GM12878 (cell line): Measurements from ENCODE around the gene PDK1. TPM values are rescaled to one million over a fixed set of nuclear protein-coding genes. Genes with fewer than 3 reads are reported as not detected.
A peak's percentile ranks its signal among the peaks of the same experiment; 100 is the strongest.

ENCODE experiments used
- BHLHE40 ChIP-seq, 2 experiments: fragments of 450-650 bp in 1 of 2; IDR thresholded peaks; 2 replicates each; pipeline ENCODE4 v1.6.1; 2011 to 2017; ENCODE audit warnings: low read depth in 2 of 2, borderline replicate concordance in 1 of 2, improper control_type of control experiment in 1 of 2, low read length in 1 of 2, mild to moderate bottlenecking in 1 of 2
- CHD2 ChIP-seq: IDR thresholded peaks from 2 replicates; pipeline ENCODE4 v1.6.1; 2011; ENCODE audit warnings: low read depth, low read length, improper control_type of control experiment, borderline replicate concordance
- EGR1 ChIP-seq, 2 experiments: IDR thresholded peaks; 1 replicate in 1 of 2; 2 replicates in 1 of 2; pipeline ENCODE4 v1.6.1; 2011 to 2012; ENCODE audit warnings: low read depth in 2 of 2, low read length in 2 of 2, borderline replicate concordance in 1 of 2, mild to moderate bottlenecking in 1 of 2, moderate library complexity in 1 of 2
- EZH2 ChIP-seq: IDR thresholded peaks from 2 replicates; pipeline ENCODE4 v1.6.1; 2012; ENCODE audit warnings: low read depth, mild to moderate bottlenecking, control low read depth, inconsistent platforms, low read length, borderline replicate concordance; ENCODE audit not compliant: control insufficient read depth
- IKZF1 ChIP-seq: fragments of 450-650 bp; conservative IDR thresholded peaks from 2 replicates; pipeline ENCODE4 v1.6.1; 2017; ENCODE audit warnings: antibody characterized with exemption, mild to moderate bottlenecking
- LARP7 ChIP-seq: fragments of 450-650 bp; IDR thresholded peaks from 2 replicates; pipeline ENCODE4 v1.6.1; 2017; ENCODE audit warnings: mild to moderate bottlenecking
- MYC ChIP-seq: IDR thresholded peaks from 2 replicates; pipeline ENCODE4 v1.6.1; 2011; ENCODE audit warnings: mild to moderate bottlenecking, low read length, moderate library complexity, inconsistent platforms; ENCODE audit not compliant: insufficient read depth, insufficient replicate concordance, insufficient read length, severe bottlenecking
- NRF1 ChIP-seq: conservative IDR thresholded peaks from 2 replicates; pipeline ENCODE4 v1.6.1; 2011; ENCODE audit warnings: mild to moderate bottlenecking, low read depth, low read length, improper control_type of control experiment
- POU2F2 ChIP-seq: IDR thresholded peaks from 3 replicates; pipeline ENCODE4 v1.6.1; 2011; ENCODE audit warnings: low read depth, mild to moderate bottlenecking, low read length, borderline replicate concordance
- RAD51 ChIP-seq: fragments of 450-650 bp; IDR thresholded peaks from 2 replicates; pipeline ENCODE4 v1.6.1; 2016; ENCODE audit warnings: moderate library complexity, mild to moderate bottlenecking, inconsistent platforms
- TBL1XR1 ChIP-seq: IDR thresholded peaks from 2 replicates; pipeline ENCODE4 v1.6.1; 2012; ENCODE audit warnings: low read depth, low read length, improper control_type of control experiment
- TCF12 ChIP-seq: IDR thresholded peaks from 2 replicates; pipeline ENCODE4 v1.6.1; 2011; ENCODE audit warnings: low read depth, mild to moderate bottlenecking, low read length
- ZNF274 ChIP-seq: IDR thresholded peaks from one replicate; pipeline ENCODE4 v1.8.0; 2011; ENCODE audit not compliant: insufficient read length, insufficient read depth
- polyA plus RNA-seq, 11 experiments: library from polyadenylated mRNA; depleted of rRNA in 4 of 11; unstranded in 6 of 11; stranded (reverse) in 5 of 11; fragments of >200 nt; fragmentation: Nextera tagmentation in 4 of 11; fragmentation: Illumina TruSeq in 1 of 11; extraction: Ambion mirVana in 4 of 11; extraction: Trizol in 1 of 11; gene quantifications; 1 replicate in 1 of 11; 2 replicates in 10 of 11; pipeline versions ENCODE4 v1.2.1 to v1.2.3, GENCODE V29; 2011 to 2016; ENCODE audit warnings: inconsistent platforms in 2 of 11, missing spikeins in 2 of 11, low read depth in 1 of 11
- total RNA-seq, 4 experiments: library from RNA; depleted of rRNA in 3 of 4; stranded (reverse); fragments of >200 nt in 3 of 4; fragmentation: Illumina TruSeq in 1 of 4; extraction: Trizol in 1 of 4; gene quantifications; 2 replicates each; pipeline versions ENCODE4 v1.2.1 to v1.2.3, GENCODE V29; 2013 to 2021
- TF ChIP-seq, protein P1 (sequence below): fragments of 450-650 bp; IDR thresholded peaks from 2 replicates; pipeline ENCODE4 v1.6.1; 2014; ENCODE audit warnings: mild to moderate bottlenecking
- TF ChIP-seq, protein P2 (sequence below): fragments of 450-650 bp; formaldehyde crosslinking; IDR thresholded peaks from 2 replicates; pipeline ENCODE4 v1.5.0; 2022; ENCODE audit warnings: mild to moderate bottlenecking, missing genetic modification characterization
- TF ChIP-seq, protein P3 (sequence below): fragments of 450-650 bp; IDR thresholded peaks from 2 replicates; pipeline ENCODE4 v1.6.1; 2017; ENCODE audit warnings: mild to moderate bottlenecking, moderate library complexity
- TF ChIP-seq, protein P4 (sequence below): fragments of 450-650 bp; conservative IDR thresholded peaks from 2 replicates; pipeline ENCODE4 v1.6.1; 2017; ENCODE audit warnings: mild to moderate bottlenecking, moderate library complexity

PDK1 gene
- total and polyA plus RNA-seq, 10 of the 15 experiments (the other 5 are each of a cell fraction or from before 2014, with no cell fraction given) = 5.3 to 128 (median 17.1) TPM

DNA sequence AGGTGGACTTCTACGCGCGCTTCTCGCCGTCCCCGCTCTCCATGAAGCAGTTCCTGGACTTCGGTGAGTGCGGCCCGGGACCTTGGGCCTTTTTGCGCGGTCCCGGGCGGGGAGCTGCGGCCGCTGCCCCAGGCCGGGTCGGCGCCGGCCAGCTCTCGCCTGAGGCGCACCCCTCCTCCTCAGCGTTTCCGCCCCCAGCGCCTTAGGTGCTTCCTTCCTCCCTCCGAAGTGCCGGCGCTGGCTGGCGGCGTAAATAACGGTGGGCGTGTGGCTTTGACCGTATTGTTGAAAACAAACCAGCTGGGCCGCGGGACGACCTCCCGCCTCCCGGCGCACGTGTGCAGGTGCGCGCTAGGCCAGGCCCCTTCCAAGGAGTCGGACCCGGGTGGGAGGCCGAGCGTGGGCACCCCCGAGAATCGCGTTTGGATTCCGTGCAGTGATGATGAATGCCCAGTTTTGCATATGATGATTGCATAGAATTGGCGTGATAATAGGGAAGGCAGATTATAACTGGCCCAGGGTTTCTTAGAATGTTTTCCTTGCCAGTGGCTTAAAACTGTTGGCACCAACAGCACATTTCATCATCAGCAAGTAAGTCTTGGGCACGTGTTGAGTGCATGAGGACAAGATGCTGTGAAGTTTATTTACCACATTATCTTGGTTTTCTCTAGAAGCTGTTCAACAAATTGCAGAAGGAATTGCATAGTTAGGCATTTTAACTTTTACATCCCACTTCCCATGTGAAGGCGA lies 569 bp downstream of the PDK1 start (continued):
- TF ChIP-seq POU2F2 = peak; percentile 77; the same call in 2 of the 3 replicates
- peak; percentile 94 to 95 for TF ChIP-seq BHLHE40 (IDR thresholded peaks at IDR 0.05; ENCODE audit: borderline replicate concordance in 1 of 2, low read depth in 2 of 2, low read length in 1 of 2)
- TF ChIP-seq IKZF1 = peak; percentile 54
- TF ChIP-seq LARP7 = peak; percentile 87
- TF ChIP-seq MYC = peak; percentile 47
- TF ChIP-seq, protein P1, sequence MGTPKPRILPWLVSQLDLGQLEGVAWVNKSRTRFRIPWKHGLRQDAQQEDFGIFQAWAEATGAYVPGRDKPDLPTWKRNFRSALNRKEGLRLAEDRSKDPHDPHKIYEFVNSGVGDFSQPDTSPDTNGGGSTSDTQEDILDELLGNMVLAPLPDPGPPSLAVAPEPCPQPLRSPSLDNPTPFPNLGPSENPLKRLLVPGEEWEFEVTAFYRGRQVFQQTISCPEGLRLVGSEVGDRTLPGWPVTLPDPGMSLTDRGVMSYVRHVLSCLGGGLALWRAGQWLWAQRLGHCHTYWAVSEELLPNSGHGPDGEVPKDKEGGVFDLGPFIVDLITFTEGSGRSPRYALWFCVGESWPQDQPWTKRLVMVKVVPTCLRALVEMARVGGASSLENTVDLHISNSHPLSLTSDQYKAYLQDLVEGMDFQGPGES = no peak
- TF ChIP-seq, protein P2, sequence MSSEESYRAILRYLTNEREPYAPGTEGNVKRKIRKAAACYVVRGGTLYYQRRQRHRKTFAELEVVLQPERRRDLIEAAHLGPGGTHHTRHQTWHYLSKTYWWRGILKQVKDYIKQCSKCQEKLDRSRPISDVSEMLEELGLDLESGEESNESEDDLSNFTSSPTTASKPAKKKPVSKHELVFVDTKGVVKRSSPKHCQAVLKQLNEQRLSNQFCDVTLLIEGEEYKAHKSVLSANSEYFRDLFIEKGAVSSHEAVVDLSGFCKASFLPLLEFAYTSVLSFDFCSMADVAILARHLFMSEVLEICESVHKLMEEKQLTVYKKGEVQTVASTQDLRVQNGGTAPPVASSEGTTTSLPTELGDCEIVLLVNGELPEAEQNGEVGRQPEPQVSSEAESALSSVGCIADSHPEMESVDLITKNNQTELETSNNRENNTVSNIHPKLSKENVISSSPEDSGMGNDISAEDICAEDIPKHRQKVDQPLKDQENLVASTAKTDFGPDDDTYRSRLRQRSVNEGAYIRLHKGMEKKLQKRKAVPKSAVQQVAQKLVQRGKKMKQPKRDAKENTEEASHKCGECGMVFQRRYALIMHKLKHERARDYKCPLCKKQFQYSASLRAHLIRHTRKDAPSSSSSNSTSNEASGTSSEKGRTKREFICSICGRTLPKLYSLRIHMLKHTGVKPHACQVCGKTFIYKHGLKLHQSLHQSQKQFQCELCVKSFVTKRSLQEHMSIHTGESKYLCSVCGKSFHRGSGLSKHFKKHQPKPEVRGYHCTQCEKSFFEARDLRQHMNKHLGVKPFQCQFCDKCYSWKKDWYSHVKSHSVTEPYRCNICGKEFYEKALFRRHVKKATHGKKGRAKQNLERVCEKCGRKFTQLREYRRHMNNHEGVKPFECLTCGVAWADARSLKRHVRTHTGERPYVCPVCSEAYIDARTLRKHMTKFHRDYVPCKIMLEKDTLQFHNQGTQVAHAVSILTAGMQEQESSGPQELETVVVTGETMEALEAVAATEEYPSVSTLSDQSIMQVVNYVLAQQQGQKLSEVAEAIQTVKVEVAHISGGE = no peak
- peak; percentile 17; the same call in 1 of the 2 replicates for TF ChIP-seq CHD2
- TF ChIP-seq ZNF274 = no peak
- no peak for TF ChIP-seq NRF1
- TF ChIP-seq EZH2 = no peak
- TF ChIP-seq RAD51 = no peak
- TF ChIP-seq, protein P3, sequence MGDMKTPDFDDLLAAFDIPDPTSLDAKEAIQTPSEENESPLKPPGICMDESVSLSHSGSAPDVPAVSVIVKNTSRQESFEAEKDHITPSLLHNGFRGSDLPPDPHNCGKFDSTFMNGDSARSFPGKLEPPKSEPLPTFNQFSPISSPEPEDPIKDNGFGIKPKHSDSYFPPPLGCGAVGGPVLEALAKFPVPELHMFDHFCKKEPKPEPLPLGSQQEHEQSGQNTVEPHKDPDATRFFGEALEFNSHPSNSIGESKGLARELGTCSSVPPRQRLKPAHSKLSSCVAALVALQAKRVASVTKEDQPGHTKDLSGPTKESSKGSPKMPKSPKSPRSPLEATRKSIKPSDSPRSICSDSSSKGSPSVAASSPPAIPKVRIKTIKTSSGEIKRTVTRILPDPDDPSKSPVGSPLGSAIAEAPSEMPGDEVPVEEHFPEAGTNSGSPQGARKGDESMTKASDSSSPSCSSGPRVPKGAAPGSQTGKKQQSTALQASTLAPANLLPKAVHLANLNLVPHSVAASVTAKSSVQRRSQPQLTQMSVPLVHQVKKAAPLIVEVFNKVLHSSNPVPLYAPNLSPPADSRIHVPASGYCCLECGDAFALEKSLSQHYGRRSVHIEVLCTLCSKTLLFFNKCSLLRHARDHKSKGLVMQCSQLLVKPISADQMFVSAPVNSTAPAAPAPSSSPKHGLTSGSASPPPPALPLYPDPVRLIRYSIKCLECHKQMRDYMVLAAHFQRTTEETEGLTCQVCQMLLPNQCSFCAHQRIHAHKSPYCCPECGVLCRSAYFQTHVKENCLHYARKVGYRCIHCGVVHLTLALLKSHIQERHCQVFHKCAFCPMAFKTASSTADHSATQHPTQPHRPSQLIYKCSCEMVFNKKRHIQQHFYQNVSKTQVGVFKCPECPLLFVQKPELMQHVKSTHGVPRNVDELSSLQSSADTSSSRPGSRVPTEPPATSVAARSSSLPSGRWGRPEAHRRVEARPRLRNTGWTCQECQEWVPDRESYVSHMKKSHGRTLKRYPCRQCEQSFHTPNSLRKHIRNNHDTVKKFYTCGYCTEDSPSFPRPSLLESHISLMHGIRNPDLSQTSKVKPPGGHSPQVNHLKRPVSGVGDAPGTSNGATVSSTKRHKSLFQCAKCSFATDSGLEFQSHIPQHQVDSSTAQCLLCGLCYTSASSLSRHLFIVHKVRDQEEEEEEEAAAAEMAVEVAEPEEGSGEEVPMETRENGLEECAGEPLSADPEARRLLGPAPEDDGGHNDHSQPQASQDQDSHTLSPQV = no peak
- TF ChIP-seq TBL1XR1 = no peak
- TF ChIP-seq, protein P4, sequence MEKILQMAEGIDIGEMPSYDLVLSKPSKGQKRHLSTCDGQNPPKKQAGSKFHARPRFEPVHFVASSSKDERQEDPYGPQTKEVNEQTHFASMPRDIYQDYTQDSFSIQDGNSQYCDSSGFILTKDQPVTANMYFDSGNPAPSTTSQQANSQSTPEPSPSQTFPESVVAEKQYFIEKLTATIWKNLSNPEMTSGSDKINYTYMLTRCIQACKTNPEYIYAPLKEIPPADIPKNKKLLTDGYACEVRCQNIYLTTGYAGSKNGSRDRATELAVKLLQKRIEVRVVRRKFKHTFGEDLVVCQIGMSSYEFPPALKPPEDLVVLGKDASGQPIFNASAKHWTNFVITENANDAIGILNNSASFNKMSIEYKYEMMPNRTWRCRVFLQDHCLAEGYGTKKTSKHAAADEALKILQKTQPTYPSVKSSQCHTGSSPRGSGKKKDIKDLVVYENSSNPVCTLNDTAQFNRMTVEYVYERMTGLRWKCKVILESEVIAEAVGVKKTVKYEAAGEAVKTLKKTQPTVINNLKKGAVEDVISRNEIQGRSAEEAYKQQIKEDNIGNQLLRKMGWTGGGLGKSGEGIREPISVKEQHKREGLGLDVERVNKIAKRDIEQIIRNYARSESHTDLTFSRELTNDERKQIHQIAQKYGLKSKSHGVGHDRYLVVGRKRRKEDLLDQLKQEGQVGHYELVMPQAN = peak; percentile 91
- 0 out of 3 replicates have a peak, but pooled peaks of 1 of the 2 experiments have one; percentile 8 for TF ChIP-seq EGR1 (IDR thresholded peaks at IDR 0.05; ENCODE audit: borderline replicate concordance in 1 of 2, low read depth in 2 of 2, low read length in 2 of 2)
- TF ChIP-seq TCF12 = peak; percentile 18; the same call in 1 of the 2 replicates
- TF ChIP-seq, all 136 proteins: peak for 38
